Left forelimb (tissue), 1 donor: ENCODE measurements around the gene SLMAP.

Source experiments
- DNase-seq: peaks from one replicate; pipeline ENCODE4 v3.0.0-alpha.2; 2018; ENCODE audit warnings: low spot score

SLMAP gene

DNA sequence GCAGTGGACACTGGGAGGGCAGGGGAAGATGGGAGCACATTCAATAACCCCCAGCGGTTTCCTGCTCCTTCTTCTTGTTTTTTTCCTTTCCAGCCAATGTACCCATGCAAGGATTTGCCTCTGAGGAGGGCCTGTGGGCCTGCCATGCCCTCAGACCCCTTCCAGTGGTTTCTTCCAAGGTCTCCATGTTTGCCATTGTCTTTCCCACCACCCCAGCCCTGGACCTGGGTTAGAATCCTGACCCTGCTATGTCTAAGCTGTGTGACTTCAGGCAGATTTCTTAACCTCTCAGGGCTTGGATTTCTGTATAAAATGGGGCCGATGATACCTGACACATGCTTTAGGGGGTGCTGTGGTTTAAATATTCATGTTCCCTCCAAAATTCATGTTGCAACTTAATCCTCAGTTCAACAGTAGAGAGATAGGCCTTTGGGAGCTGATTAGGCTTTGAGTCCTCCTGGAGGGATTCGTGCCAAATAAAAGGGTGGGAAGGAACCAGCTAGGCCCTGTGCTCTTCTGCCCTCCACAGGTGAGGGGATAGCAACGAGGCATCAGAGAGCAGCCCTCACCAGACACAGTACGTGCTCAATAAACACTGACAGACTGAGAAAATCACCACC is 205.8 kb downstream of the SLMAP start:
- DNase-seq: no peak

DNA sequence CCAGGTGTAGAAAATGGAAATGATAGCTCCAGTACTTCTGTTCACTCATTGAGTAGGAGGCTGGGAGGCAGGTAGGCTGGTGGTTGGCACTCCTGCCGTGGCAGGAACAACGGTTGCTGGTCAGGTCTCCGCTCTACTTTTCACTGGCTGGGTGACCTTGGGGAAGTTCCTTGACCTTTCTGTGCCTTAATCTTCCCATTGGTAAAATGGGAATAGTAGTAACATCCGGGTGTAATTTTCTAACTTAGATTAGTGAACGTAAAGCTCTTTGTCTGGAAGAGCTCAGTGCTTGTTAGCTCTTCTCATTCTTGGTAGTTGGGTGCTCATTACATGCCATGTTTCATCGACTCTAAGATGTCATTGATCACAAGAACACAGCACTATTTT is 206.3 kb downstream of the SLMAP start:
- no peak for DNase-seq

DNA sequence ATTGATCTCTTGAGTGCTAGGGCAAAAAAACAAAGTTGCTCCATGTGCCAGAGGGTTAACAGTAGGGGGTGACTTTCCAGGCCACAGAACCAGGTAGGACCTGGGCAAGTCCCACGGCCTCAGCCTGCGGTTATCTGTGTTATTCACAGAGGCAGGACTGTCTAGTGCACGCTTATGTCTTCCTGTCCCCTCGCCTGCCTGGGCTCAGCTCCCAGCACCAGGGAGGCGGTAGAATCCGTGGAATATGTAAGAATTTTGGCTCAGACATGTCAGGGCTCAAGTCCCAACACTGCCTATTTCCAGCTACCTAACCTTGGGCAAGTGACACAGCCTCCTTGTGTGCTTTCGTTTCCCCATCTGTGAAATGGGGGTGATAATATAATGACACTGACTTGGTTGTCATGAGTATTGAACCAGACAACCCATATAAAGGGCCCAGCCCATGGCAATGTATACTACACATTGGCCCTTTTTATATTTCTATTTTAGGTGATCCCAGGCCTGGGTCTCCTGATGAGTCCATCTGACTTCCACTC is 207.8 kb downstream of the SLMAP start:
- DNase-seq: no peak

DNA sequence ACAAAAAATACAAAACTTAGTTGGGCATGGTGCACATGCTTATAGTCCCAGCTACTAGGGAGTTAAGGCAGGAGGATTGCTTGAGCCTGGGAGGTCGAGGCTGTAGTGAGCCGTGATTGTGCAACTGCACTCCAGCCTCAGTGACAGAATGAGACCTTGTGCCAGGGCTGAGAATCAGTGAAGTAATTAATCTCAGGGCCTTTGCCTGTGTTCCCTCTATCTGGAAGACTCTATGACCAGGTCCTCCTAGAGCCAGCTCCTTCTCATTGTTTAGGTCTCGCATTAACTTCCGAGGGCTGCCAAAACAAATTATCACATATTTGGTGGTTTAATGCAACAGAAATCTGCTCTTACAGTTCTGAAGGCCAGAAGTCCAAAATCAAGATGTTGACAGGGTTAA is 210.7 kb downstream of the SLMAP start:
- DNase-seq: no peak

DNA sequence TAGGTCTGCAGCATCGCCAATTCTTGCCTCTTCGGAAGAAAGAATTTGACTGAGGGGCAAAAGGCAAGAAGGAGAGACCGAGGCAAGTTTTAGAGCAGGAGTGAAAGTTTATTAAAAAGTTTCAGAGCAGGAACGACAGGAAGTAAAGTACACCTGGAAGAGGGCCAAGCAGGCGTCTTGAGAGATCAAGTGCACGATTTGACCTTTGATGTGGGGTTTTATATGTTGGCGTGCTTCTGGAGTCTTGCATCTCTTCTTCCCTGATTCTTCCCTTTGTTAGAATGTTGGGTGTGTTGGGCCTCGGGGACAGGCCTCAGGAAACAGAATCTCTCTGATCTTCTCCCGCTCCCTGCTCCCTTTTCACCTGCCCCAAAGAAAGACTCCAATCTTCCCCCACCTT is 211.5 kb downstream of the SLMAP start:
- no peak for DNase-seq

DNA sequence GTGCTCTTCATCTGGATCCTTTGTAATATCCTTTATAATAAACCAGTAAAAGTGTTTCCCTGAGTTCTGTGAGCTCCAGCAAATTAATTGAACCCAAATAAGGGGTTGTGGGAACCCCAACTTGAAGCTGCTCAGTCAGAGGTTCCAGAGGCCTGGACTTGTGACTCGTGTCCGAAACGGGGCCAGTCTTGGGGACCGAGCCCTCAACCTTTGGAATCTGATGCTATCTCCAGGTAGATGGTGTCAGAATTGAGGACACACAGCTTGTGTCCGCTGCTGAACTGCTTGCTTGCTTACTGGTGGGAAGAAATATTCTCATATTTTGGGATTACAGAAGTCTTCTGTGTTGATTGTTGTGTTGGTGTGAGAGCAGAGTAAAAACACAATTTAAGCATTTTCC is 212.4 kb downstream of the SLMAP start:
- DNase-seq: no peak

DNA sequence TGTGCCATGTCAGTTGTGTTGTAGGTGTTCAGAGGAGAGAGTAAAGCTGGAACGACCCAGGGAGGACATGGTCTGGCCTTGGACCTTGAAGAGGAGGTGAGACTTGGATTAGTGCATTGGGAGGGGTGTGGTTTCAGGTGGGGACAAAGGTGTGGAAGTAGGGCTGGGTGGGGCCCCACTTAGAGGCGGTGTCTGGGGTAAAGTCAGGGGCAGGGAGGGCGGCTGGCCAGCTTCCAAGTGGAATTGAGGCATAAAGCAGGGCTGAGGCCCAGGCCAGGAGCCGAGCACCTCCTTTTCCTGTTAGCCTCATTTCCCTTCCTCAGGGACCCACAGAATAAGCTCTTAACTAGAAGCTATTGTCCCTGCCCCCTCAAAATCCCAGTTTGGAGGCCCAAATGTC is 215.9 kb downstream of the SLMAP start:
- no peak for DNase-seq

DNA sequence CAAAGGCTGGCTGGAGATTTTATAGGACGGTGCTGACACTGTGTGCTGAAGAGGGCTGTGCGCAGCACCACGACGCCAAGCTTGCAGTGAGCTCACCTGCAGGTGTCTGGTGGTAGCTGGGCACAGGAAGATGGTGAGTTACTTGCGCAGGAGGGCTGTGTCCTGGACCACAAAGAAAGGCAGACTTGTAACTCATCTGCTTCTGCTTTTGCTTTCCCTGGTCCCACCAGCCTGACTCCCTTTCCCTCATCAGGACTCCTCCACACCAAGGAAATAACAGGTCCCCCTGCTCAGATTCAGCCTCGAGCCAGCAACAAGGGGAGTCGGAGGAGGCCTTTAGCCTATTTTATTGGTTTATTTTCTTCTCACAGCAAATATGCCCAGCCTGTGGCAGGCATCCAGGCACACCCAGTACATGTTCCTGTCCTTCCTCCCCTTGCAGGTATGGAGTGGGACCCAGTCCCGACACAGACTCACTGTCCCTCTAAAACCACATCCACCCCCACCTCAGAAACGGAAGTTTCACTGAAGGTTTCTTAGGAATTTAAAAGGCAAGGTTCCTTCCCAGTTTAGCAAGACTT is 216.5 kb downstream of the SLMAP start:
- DNase-seq: no peak

DNA sequence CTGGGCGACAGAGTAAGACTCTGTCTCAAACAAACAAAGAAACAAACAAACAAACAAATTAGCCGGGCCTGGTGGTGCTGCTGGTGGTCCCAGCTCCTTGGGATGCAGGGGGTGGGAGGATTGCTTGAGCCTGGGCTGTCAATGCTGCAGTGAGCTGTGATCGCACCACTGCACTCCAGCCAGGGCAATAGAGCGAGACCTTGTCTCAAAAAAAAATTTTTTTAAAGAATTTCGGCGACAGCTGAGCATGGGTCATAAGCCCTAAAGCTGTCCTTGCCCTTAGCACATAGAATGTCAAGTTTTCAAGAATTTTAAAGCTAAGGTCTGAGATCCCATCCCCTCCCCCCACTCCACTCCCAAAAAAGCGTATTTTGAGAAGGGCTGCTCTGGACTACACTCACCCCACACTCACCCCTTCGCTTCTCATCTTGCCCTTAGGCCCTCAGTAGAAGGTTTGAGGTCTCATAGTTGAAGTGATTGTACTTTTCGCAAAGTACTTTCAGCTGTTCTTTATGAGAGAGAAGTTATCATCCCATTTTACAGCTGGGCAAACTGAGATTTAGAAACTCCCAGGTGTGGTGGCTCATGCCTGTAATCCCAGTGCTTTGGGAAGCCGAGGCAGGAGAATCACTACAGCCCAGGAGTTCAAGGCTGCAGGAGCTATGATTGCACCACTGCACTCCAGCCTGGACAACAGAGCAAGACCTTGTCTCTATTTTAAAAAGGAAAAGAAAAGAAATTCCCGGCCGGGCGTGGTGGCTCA is 217.8 kb downstream of the SLMAP start:
- no peak for DNase-seq

DNA sequence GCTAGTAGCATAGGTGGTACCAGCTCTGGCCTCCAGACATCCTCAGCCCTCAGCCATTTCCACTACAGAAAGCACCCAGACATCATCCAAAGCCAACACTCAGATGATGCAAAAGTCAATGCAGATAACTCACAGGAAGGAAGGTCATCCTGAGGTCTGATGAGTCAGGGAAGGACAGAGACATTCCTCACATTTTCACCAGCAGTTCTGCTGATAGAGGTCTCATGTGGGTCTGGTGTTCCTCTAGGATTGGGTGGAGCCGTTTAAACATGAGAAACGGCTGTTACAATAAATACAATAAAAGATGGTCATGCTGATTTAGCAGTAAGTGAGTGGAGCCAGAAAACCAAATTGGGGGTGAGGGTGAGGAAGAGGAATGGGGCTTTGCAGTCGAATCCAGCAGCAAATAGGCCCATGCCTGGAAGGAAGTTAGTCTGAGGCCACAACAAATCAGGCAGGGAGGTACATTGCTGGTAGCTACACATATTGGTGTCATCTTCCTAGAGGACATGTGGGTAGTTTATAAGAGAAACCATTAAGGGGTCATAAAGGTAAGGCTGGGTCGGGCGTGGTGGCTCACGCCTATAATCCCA is 218.8 kb downstream of the SLMAP start:
- no peak for DNase-seq

DNA sequence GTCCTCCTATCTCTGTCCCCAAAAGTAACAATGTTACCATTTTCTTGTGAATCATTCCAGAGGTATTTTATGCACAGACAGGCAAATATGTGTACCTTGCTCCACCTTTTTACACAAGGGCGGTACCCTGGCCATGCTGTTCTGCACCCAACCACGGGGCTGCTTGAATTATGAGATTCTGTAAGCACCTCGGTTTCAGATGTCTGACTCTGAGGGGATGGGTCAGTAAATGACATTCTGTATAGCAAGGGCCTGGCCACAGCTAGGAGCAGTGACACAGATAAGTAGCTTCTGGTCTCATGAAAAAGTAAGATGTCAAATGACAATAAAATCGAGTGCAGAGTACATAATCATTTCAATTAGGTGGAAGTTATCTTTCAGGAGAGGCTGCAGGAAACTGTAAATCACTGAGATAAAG is 221.7 kb downstream of the SLMAP start:
- no peak for DNase-seq

DNA sequence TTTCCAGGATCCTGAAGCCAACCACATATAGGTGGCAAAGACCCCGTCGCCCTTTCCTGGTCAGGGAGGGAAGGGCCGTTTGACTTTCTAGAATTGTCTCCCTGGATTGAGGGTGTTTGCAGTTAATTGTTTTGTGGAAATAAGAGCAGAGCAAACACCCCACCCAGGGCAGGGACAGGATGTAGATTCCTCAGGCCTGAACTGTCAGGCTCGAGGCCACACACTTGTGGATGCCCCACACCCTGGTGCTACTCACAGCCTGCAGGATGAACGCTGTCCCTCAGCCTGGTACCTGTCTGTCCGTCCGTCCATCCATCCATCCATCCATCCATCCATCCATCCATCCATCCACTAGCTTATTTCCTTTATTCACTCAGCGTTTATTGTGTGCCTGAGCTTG is 222.2 kb downstream of the SLMAP start:
- DNase-seq: no peak
